ENCODE data around the gene ZNF627. TPM values are rescaled to one million over a fixed set of nuclear protein-coding genes. Genes with fewer than 3 reads are reported as not detected.
"Not testable (repeated sequence)": the region's sequence is repeated elsewhere in the genome, so short reads cannot be mapped to it uniquely, and the experiment has no call there.

The ZNF627 gene
- polyA plus RNA-seq, 1 experiment, result 5.8 TPM

- no peak for TF ChIP-seq CTCF (IDR thresholded peaks at IDR 0.05; ENCODE audit: insufficient read depth, low read depth, low read length)
- DNase-seq (ENCODE audit: low read depth), result no peak
- CTCF ChIA-PET, result no interaction called here
- Histone ChIP-seq H3K36me3 (ENCODE audit: control insufficient read depth, insufficient read depth, low read length) (no peaks in the 10 kb centered on the region), H3K4me3 (ENCODE audit: low read depth, low read length) (no peak overlapping the region), H3K27me3 (ENCODE audit: control insufficient read depth, insufficient read depth, low read length) (no peaks in the 10 kb centered on the region)
- POLR2A ChIA-PET, result no interaction called here
Observed at GRCh38 chr19:11566164-11566563, 31.1 kb upstream of the ZNF627 start.

- CTCF ChIA-PET, result interaction anchor here (0.9 to 3.6 kb wide), 2 partner anchors 10 to 18 kb away, joined by 3 to 14 read pairs; partner anchors contain the start of gene ELOF1
- Histone ChIP-seq H3K36me3 (ENCODE audit: control insufficient read depth, insufficient read depth, low read length) (no peaks in the 10 kb centered on the region), H3K4me3 (ENCODE audit: low read depth, low read length) (no peak overlapping the region), H3K27me3 (ENCODE audit: control insufficient read depth, insufficient read depth, low read length) (no peaks in the 10 kb centered on the region)
- no peak for DNase-seq (ENCODE audit: low read depth)
- POLR2A ChIA-PET, result no interaction called here
- TF ChIP-seq CTCF (IDR thresholded peaks at IDR 0.05; ENCODE audit: insufficient read depth, low read depth, low read length), result no peak
Observed at GRCh38 chr19:11570039-11570462, 27.2 kb upstream of the ZNF627 start.

- POLR2A ChIA-PET, result not testable (repeated sequence)
Observed at GRCh38 chr19:11573354-11573753, 23.9 kb upstream of the ZNF627 start.

GRCh38 chr19:11573763-11574162 is 23.5 kb upstream of the ZNF627 start:
- POLR2A ChIA-PET, result not testable (repeated sequence)

More at GRCh38 chr19:11573354-11573753, 23.9 kb upstream of the ZNF627 start:
- not testable (repeated sequence) for DNase-seq (ENCODE audit: low read depth); H3K4me3 ChIP-seq (ENCODE audit: low read depth, low read length); H3K36me3 ChIP-seq (ENCODE audit: control insufficient read depth, insufficient read depth, low read length); H3K27me3 ChIP-seq (ENCODE audit: control insufficient read depth, insufficient read depth, low read length)
- CTCF ChIA-PET, result interaction anchor here (5.0 kb wide), 1 partner anchor 13 kb away, joined by 19 read pairs; no protein-coding TSS in a partner anchor

GRCh38 chr19:11574689-11575088 is 22.6 kb upstream of the ZNF627 start:
- no peak overlapping the region for H3K4me3 ChIP-seq (ENCODE audit: low read depth, low read length)
- CTCF ChIA-PET, result interaction anchor here (0.7 to 5.0 kb wide), 3 partner anchors 12 to 14 kb away, joined by 5 to 19 read pairs (median 5); no protein-coding TSS in a partner anchor
- POLR2A ChIA-PET, result no interaction called here
- H3K27me3 ChIP-seq (ENCODE audit: control insufficient read depth, insufficient read depth, low read length), result no peaks in the 10 kb centered on the region
- no peak for DNase-seq (ENCODE audit: low read depth)
- H3K36me3 ChIP-seq (ENCODE audit: control insufficient read depth, insufficient read depth, low read length), result no peaks in the 10 kb centered on the region
- no peak for TF ChIP-seq CTCF (IDR thresholded peaks at IDR 0.05; ENCODE audit: insufficient read depth, low read depth, low read length)

More at GRCh38 chr19:11573763-11574162, 23.5 kb upstream of the ZNF627 start:
- not testable (repeated sequence) for DNase-seq (ENCODE audit: low read depth); H3K27me3 ChIP-seq (ENCODE audit: control insufficient read depth, insufficient read depth, low read length); H3K36me3 ChIP-seq (ENCODE audit: control insufficient read depth, insufficient read depth, low read length); H3K4me3 ChIP-seq (ENCODE audit: low read depth, low read length)
- CTCF ChIA-PET, result interaction anchor here (1.6 to 5.0 kb wide), 2 partner anchors 13 kb away, joined by 5 to 19 read pairs; no protein-coding TSS in a partner anchor

- DNase-seq (ENCODE audit: low read depth), result no peak
- Histone ChIP-seq H3K27me3 (ENCODE audit: control insufficient read depth, insufficient read depth, low read length) (no peaks in the 10 kb centered on the region), H3K36me3 (ENCODE audit: control insufficient read depth, insufficient read depth, low read length) (no peaks in the 10 kb centered on the region), H3K4me3 (ENCODE audit: low read depth, low read length) (no peak overlapping the region)
- no peak for TF ChIP-seq CTCF (IDR thresholded peaks at IDR 0.05; ENCODE audit: insufficient read depth, low read depth, low read length)
- CTCF ChIA-PET, result interaction anchor here (0.7 to 2.1 kb wide), 2 partner anchors 10 to 12 kb away, joined by 3 to 5 read pairs; no protein-coding TSS in a partner anchor
- POLR2A ChIA-PET, result no interaction called here
Observed at GRCh38 chr19:11576227-11576626, 21.1 kb upstream of the ZNF627 start.

Measured in BJ (cell line).